Tongue (tissue), 2 donors: ENCODE measurements around the gene NCEH1. TPM values are rescaled to one million over a fixed set of nuclear protein-coding genes. Genes with fewer than 3 reads are reported as not detected.

Experiments
- DNase-seq: peaks from one replicate; pipeline ENCODE4 v3.0.0-alpha.2; 2015
- total RNA-seq: library from RNA; depleted of rRNA; stranded (reverse); fragments of >200 nt; gene quantifications from one replicate; pipeline ENCODE4 v1.2.3, GENCODE V29; 2014

NCEH1 gene
- total RNA-seq, 1 donor from 2014 or later: 4.7 TPM

GRCh38 chr3:172644258-172644657 lies 66.6 kb downstream of the NCEH1 start:
- DNase-seq: no peak

- no peak for DNase-seq
Measured at GRCh38 chr3:172643506-172644179, 67.2 kb downstream of the NCEH1 start.

GRCh38 chr3:172641291-172641690 lies 69.6 kb downstream of the NCEH1 start:
- no peak for DNase-seq

- no peak for DNase-seq
Measured at GRCh38 chr3:172640751-172641150, 70.1 kb downstream of the NCEH1 start.

GRCh38 chr3:172635588-172635987 lies 75.3 kb downstream of the NCEH1 start:
- no peak for DNase-seq

GRCh38 chr3:172634948-172635347 lies 75.9 kb downstream of the NCEH1 start:
- DNase-seq: no peak

GRCh38 chr3:172630316-172630715 lies 80.6 kb downstream of the NCEH1 start:
- DNase-seq: no peak

GRCh38 chr3:172629470-172629869 lies 81.4 kb downstream of the NCEH1 start:
- no peak for DNase-seq

- no peak for DNase-seq
Measured at GRCh38 chr3:172627057-172627809, 83.6 kb downstream of the NCEH1 start.

GRCh38 chr3:172626021-172626640 lies 84.7 kb downstream of the NCEH1 start:
- DNase-seq: no peak

- no peak for DNase-seq
Measured at GRCh38 chr3:172625404-172625803, 85.5 kb downstream of the NCEH1 start.

- DNase-seq: no peak
Measured at GRCh38 chr3:172624999-172625398, 85.9 kb downstream of the NCEH1 start.

GRCh38 chr3:172622916-172623700 lies 87.8 kb downstream of the NCEH1 start:
- DNase-seq: peak; percentile 60

- DNase-seq: no peak
Measured at GRCh38 chr3:172622156-172622555, 88.7 kb downstream of the NCEH1 start.

- no peak for DNase-seq
Measured at GRCh38 chr3:172617976-172618375, 92.9 kb downstream of the NCEH1 start.

GRCh38 chr3:172617013-172617706 lies 93.7 kb downstream of the NCEH1 start:
- DNase-seq: no peak

- no peak for DNase-seq
Measured at GRCh38 chr3:172616031-172616461, 94.8 kb downstream of the NCEH1 start.

- no peak for DNase-seq
Measured at GRCh38 chr3:172615296-172615695, 95.6 kb downstream of the NCEH1 start.

GRCh38 chr3:172614340-172615274 lies 96.3 kb downstream of the NCEH1 start:
- no peak for DNase-seq

- no peak for DNase-seq
Measured at GRCh38 chr3:172613845-172614244, 97.0 kb downstream of the NCEH1 start.
